Prostate gland (tissue), 2 donors: Measurements from ENCODE around the gene DLX1.

ENCODE experiments used
- POLR2A ChIP-seq: fragments of 450-650 bp; IDR thresholded peaks from one replicate; pipeline ENCODE4 v1.6.1; 2016; ENCODE audit warnings: antibody characterized with exemption, mild to moderate bottlenecking
- POLR2AphosphoS5 ChIP-seq: sonication (generic); formaldehyde crosslinking; IDR thresholded peaks from one replicate; pipeline ENCODE4 v1.6.1; 2017; ENCODE audit warnings: antibody characterized with exemption
- TF ChIP-seq, protein P1 (sequence below), 4 experiments: fragments of 200-600 bp in 2 of 4; fragments of 450-650 bp in 2 of 4; sonication (generic) in 2 of 4; IDR thresholded peaks; 1 replicate in 3 of 4; 2 replicates in 1 of 4; pipeline ENCODE4 v1.5.1; 2016 to 2019; ENCODE audit warnings: antibody characterized with exemption in 4 of 4, mild to moderate bottlenecking in 2 of 4, moderate library complexity in 2 of 4

DNA sequence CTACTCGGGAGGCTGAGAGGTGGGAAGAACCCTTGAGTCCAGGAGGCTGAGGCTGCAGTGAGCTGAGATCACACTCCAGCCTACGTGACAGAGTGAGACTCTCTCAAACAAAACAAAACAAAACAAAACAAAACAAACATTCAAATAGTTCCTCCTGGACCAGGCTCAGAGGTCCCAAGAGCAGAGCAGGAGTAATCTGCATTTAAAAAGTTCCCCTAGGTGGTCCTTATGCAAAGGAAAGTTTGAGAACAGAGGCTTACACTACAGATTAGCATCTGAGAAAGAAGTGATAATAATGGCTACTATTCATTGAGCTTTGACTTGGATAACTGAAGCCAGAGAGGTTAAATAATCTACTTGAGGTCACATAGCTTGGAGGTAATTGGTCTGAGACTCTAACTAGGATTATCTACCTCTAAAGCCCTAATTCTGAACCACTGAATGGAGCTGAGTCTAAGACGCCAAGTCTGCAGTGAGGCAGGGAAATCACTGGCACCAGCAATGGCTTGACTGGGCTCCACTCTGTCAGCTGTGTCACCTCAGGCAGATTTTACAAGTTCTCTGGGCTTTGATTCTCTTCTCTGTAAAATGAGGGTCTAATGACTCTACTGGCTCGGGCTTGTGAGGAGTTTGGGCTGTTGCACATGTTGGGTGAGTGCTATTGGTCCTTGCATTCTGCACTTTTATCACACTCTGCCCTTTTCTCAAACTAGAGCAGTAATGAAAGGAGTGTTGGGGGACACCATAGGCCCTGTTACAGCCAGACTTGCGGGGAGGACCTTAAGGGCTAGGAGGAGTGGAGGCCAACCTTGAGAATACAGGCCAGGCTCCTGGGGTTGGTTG is 46.6 kb downstream of the DLX1 start:
- TF ChIP-seq, protein P1, sequence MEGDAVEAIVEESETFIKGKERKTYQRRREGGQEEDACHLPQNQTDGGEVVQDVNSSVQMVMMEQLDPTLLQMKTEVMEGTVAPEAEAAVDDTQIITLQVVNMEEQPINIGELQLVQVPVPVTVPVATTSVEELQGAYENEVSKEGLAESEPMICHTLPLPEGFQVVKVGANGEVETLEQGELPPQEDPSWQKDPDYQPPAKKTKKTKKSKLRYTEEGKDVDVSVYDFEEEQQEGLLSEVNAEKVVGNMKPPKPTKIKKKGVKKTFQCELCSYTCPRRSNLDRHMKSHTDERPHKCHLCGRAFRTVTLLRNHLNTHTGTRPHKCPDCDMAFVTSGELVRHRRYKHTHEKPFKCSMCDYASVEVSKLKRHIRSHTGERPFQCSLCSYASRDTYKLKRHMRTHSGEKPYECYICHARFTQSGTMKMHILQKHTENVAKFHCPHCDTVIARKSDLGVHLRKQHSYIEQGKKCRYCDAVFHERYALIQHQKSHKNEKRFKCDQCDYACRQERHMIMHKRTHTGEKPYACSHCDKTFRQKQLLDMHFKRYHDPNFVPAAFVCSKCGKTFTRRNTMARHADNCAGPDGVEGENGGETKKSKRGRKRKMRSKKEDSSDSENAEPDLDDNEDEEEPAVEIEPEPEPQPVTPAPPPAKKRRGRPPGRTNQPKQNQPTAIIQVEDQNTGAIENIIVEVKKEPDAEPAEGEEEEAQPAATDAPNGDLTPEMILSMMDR (IDR thresholded peaks at IDR 0.05): no peak
- TF ChIP-seq POLR2A (no peak), POLR2AphosphoS5 (no peak)
